SK-N-SH (cell line): ENCODE data around the gene MCTP1. TPM values are rescaled to one million over a fixed set of nuclear protein-coding genes. Genes with fewer than 3 reads are reported as not detected.

ENCODE experiments used
- CTCF ChIA-PET: fragments of 300-600, 350-600 bp; formaldehyde crosslinking; extraction: SDS; loops from one replicate; lab custom pipeline; 2021; lab: Yijun Ruan, JAX
- POLR2A ChIA-PET: fragments of 350-600 bp; sonication (Branson Sonifier 250); formaldehyde crosslinking; extraction: SDS; loops from one replicate; lab custom pipeline; 2020; ENCODE audit warnings: antibody characterized with exemption, inconsistent platforms; lab: Yijun Ruan, JAX
- DNase-seq: peaks from one replicate; pipeline ENCODE4 v3.0.0; 2012
- H2AFZ ChIP-seq: fragments of 200-600 bp; sonication (generic); 2 replicates; pipeline ENCODE4 v1.8.1; 2016; ENCODE audit warnings: antibody characterized with exemption, mild to moderate bottlenecking, low read depth
- H3F3A ChIP-seq: fragments of 200-600 bp; sonication (generic); replicated peaks from 2 replicates; pipeline ENCODE3; 2016; ENCODE audit warnings: antibody characterized with exemption, mild to moderate bottlenecking; ENCODE audit not compliant: insufficient read depth
- H3K27ac ChIP-seq, 2 experiments: fragments of 200-500 bp in 1 of 2; fragments of 200-600 bp in 1 of 2; sonication (Bioruptor generic) in 1 of 2; sonication (generic), shearing (Covaris generic) in 1 of 2; 2 replicates each; pipeline versions ENCODE4 v1.5.1 to v1.6.1; 2014 to 2016; ENCODE audit warnings: low read depth in 2 of 2, inconsistent platforms in 1 of 2, low read length in 1 of 2, mild to moderate bottlenecking in 1 of 2, mixed read lengths in 1 of 2
- H3K27me3 ChIP-seq: fragments of 200-600 bp; sonication (generic), shearing (Covaris generic); 2 replicates; pipeline ENCODE4 v1.6.1; 2016; ENCODE audit warnings: mixed run types; ENCODE audit not compliant: insufficient read depth
- H3K36me3 ChIP-seq, 2 experiments: fragments of 200-500 bp in 1 of 2; fragments of 200-600 bp in 1 of 2; sonication (Bioruptor generic) in 1 of 2; sonication (generic) in 1 of 2; replicated peaks in 1 of 2; 2 replicates each; pipeline versions ENCODE3 to v1.5.1; 2014 to 2016; ENCODE audit warnings: low read length in 1 of 2, mild to moderate bottlenecking in 1 of 2; ENCODE audit not compliant: insufficient read depth in 2 of 2, control insufficient read depth in 1 of 2
- H3K4me1 ChIP-seq, 2 experiments: fragments of 200-500 bp in 1 of 2; fragments of 200-600 bp in 1 of 2; sonication (Bioruptor generic) in 1 of 2; sonication (generic), shearing (Covaris generic) in 1 of 2; 2 replicates each; pipeline versions ENCODE4 v1.5.1 to v1.6.1; 2014 to 2016; ENCODE audit warnings: low read depth in 1 of 2, low read length in 1 of 2, mixed run types in 1 of 2; ENCODE audit not compliant: insufficient read depth in 2 of 2, control insufficient read depth in 1 of 2
- H3K4me2 ChIP-seq: fragments of 200-600 bp; sonication (generic), shearing (Covaris generic); 2 replicates; pipeline ENCODE4 v1.6.1; 2017; ENCODE audit warnings: mixed run types
- H3K4me3 ChIP-seq, 2 experiments: fragments of 200-500 bp in 1 of 2; fragments of 200-600 bp in 1 of 2; sonication (Bioruptor generic) in 1 of 2; sonication (generic), shearing (Covaris generic) in 1 of 2; 2 replicates each; pipeline versions ENCODE4 v1.5.1 to v1.8.1; 2014 to 2016; ENCODE audit warnings: low read depth in 2 of 2, inconsistent platforms in 1 of 2, low read length in 1 of 2, mild to moderate bottlenecking in 1 of 2, mixed read lengths in 1 of 2, moderate library complexity in 1 of 2
- H3K79me2 ChIP-seq: fragments of 200-600 bp; sonication (generic); 2 replicates; pipeline ENCODE4 v1.8.1; 2017; ENCODE audit warnings: mild to moderate bottlenecking; ENCODE audit not compliant: insufficient read depth
- H3K9ac ChIP-seq: fragments of 200-600 bp; sonication (generic); 2 replicates; pipeline ENCODE4 v1.6.1; 2017; ENCODE audit warnings: mixed run types
- H3K9me2 ChIP-seq: fragments of 200-600 bp; sonication (generic); 2 replicates; pipeline ENCODE4 v1.6.1; 2017; ENCODE audit warnings: mixed run types
- H3K9me3 ChIP-seq: fragments of 200-600 bp; sonication (generic); 2 replicates; pipeline ENCODE4 v1.6.1; 2017; ENCODE audit warnings: mixed run types, mild to moderate bottlenecking, moderate library complexity
- H4K20me1 ChIP-seq: fragments of 200-600 bp; sonication (generic); 2 replicates; pipeline ENCODE4 v1.6.1; 2017; ENCODE audit warnings: mild to moderate bottlenecking, mixed run types; ENCODE audit not compliant: insufficient read depth
- CHD2 ChIP-seq: fragments of 150-350 bp; IDR thresholded peaks from 2 replicates; pipeline ENCODE4 v1.6.1; 2018; ENCODE audit warnings: low read length; ENCODE audit not compliant: partially characterized antibody
- EP300 ChIP-seq, 2 experiments: IDR thresholded peaks; 2 replicates each; pipeline versions ENCODE4 v1.4.0 to v1.6.1; 2012; ENCODE audit warnings: borderline replicate concordance in 1 of 2, low read depth in 1 of 2, low read length in 1 of 2
- EZH2phosphoT487 ChIP-seq: fragments of 200-600 bp; sonication (generic); IDR thresholded peaks from 2 replicates; pipeline ENCODE4 v1.6.1; 2017; ENCODE audit warnings: low read depth, mixed run types, mild to moderate bottlenecking, antibody characterized with exemption, moderate library complexity, borderline replicate concordance
- FOSL2 ChIP-seq: IDR thresholded peaks from 2 replicates; pipeline ENCODE4 v1.4.0; 2012; ENCODE audit warnings: low read depth, mild to moderate bottlenecking, moderate library complexity, borderline replicate concordance
- FOXM1 ChIP-seq: IDR thresholded peaks from 2 replicates; pipeline ENCODE4 v1.4.0; 2012; ENCODE audit warnings: low read depth, mild to moderate bottlenecking
- GATA2 ChIP-seq: sonication (generic); formaldehyde crosslinking; IDR thresholded peaks from 2 replicates; pipeline ENCODE4 v1.5.0; 2020; ENCODE audit warnings: mild to moderate bottlenecking, missing genetic modification reagents
- IRF3 ChIP-seq: fragments of 150-350 bp; IDR thresholded peaks from 2 replicates; pipeline ENCODE4 v1.6.1; 2016; ENCODE audit warnings: mild to moderate bottlenecking, low read depth, low read length
- JUND ChIP-seq: IDR thresholded peaks from 2 replicates; pipeline ENCODE4 v1.4.0; 2012
- MEF2A ChIP-seq: IDR thresholded peaks from 2 replicates; pipeline ENCODE4 v1.4.0; 2012; ENCODE audit warnings: low read depth, borderline replicate concordance
- MXI1 ChIP-seq: IDR thresholded peaks from 2 replicates; pipeline ENCODE4 v1.6.1; 2012; ENCODE audit warnings: mild to moderate bottlenecking, low read depth, low read length, improper control_type of control experiment
- NFIC ChIP-seq: IDR thresholded peaks from 2 replicates; pipeline ENCODE4 v1.4.0; 2012; ENCODE audit warnings: borderline replicate concordance
- REST ChIP-seq: IDR thresholded peaks from 2 replicates; pipeline ENCODE4 v1.6.1; 2012; ENCODE audit warnings: mild to moderate bottlenecking, low read depth, low read length, moderate library complexity
- RXRA ChIP-seq: IDR thresholded peaks from 2 replicates; pipeline ENCODE4 v1.4.0; 2012; ENCODE audit warnings: low read depth, mild to moderate bottlenecking, borderline replicate concordance
- TAF1 ChIP-seq: IDR thresholded peaks from 2 replicates; pipeline ENCODE4 v1.6.1; 2012; ENCODE audit warnings: low read depth, mild to moderate bottlenecking, low read length, moderate library complexity, borderline replicate concordance
- YY1 ChIP-seq: IDR thresholded peaks from 2 replicates; pipeline ENCODE4 v1.4.0; 2012; ENCODE audit warnings: low read depth, mild to moderate bottlenecking
- WGBS: methylation state at CpG from one replicate; pipeline ENCODE4 v1.1.6; 2017; ENCODE audit warnings: low lambda C conversion rate; 5-methylcytosine and 5-hydroxymethylcytosine counted together
- polyA plus RNA-seq, 3 experiments: library from polyadenylated mRNA; depleted of rRNA; stranded (reverse); fragments of >200 nt; gene quantifications; 2 replicates each; pipeline ENCODE4 v1.2.3, GENCODE V29; 2012
- TF ChIP-seq, protein P1 (sequence below): IDR thresholded peaks from 2 replicates; pipeline ENCODE4 v1.4.0; 2012; ENCODE audit warnings: low read depth
- TF ChIP-seq, protein P2 (sequence below): IDR thresholded peaks from 2 replicates; pipeline ENCODE4 v1.4.0; 2012; ENCODE audit warnings: low read depth, borderline replicate concordance
- TF ChIP-seq, protein P3 (sequence below): IDR thresholded peaks from 2 replicates; pipeline ENCODE4 v1.4.0; 2012; ENCODE audit warnings: low read depth, borderline replicate concordance

Gene MCTP1
- polyA plus RNA-seq, 1 of the 3 experiments (the other 2 are of a cell fraction): 0.53 TPM

DNA sequence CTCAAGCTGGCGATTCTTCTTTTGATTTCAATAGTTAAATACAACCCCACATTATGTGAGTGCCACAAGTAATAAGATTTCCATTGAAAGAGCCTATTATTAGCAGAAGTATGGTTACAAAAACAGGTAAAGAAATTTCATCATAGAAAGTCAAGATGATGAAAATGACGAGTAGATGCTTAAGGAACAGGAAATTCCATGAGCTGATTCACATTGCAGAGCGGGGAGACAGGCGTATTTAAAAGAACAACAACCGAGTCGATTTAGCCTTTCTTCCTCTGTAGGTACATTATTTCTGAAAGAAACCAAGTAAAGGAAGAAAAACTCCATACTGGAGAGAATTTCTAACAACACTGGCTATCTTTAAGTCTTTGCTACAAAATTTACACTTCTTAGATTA is 356.0 kb downstream of the MCTP1 start:
- H3K27me3 ChIP-seq: no peaks in the 10 kb centered on the region
- TF ChIP-seq GATA2 (no peak), TAF1 (no peak), YY1 (no peak)
- TF ChIP-seq, all 33 proteins: peak for 0
- POLR2A ChIA-PET: no interaction called here
- Histone ChIP-seq H3K36me3 (no peaks in the 10 kb centered on the region), H2AFZ (no peak overlapping the region), H3K4me2 (no peak overlapping the region), H3K4me1 (peaks cover 0 to 3% of the 10 kb centered on the region in 2 experiments; a peak in 1 of 4 replicates), H3K4me3 (no peak overlapping the region), H3K9me2 (no peaks in the 10 kb centered on the region), H3K27ac (no peak overlapping the region), H3K9me3 (no peaks in the 10 kb centered on the region), H3K9ac (no peak overlapping the region), H3K79me2 (no peaks in the 10 kb centered on the region), H4K20me1 (no peaks in the 10 kb centered on the region), H3F3A (no peaks in the 10 kb centered on the region)
- no peak for DNase-seq
- CTCF ChIA-PET: interaction anchor here (1.2 kb wide), 1 partner anchor 9 kb away, joined by 3 read pairs; no protein-coding TSS in a partner anchor
- WGBS: 64% methylated on average over 6 of the region's 6 CpGs

GRCh38 chr5:94920570-94920969 is 364.3 kb downstream of the MCTP1 start:
- ChIA-PET CTCF (interaction anchor here (1.4 to 3.3 kb wide), 2 partner anchors 10 to 27 kb away, joined by 3 to 13 read pairs; no protein-coding TSS in a partner anchor), POLR2A (no interaction called here)
- Histone ChIP-seq H3K9me2 (no peaks in the 10 kb centered on the region), H3K9ac (no peak overlapping the region), H3K4me3 (no peak overlapping the region), H3K9me3 (no peaks in the 10 kb centered on the region), H3K79me2 (no peaks in the 10 kb centered on the region), H3K4me1 (no peaks in the 10 kb centered on the region), H3F3A (no peaks in the 10 kb centered on the region), H3K27me3 (no peaks in the 10 kb centered on the region), H2AFZ (no peak overlapping the region), H3K27ac (no peak overlapping the region), H4K20me1 (no peaks in the 10 kb centered on the region), H3K4me2 (no peak overlapping the region), H3K36me3 (no peaks in the 10 kb centered on the region)
- WGBS: 89% methylated on average over 14 of the region's 14 CpGs
- DNase-seq: no peak
- TF ChIP-seq YY1 (no peak), GATA2 (no peak), EZH2phosphoT487 (no peak), JUND (no peak), FOXM1 (no peak), REST (no peak), NFIC (no peak), TAF1 (no peak), CHD2 (no peak), IRF3 (no peak), MXI1 (no peak), EP300 (IDR thresholded peaks at IDR 0.05; ENCODE audit: borderline replicate concordance in 1 of 2, low read depth in 1 of 2, low read length in 1 of 2) (no peak), RXRA (no peak), FOSL2 (no peak), MEF2A (no peak)
- TF ChIP-seq, protein P1, sequence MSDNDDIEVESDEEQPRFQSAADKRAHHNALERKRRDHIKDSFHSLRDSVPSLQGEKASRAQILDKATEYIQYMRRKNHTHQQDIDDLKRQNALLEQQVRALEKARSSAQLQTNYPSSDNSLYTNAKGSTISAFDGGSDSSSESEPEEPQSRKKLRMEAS: no peak
- TF ChIP-seq, protein P2, sequence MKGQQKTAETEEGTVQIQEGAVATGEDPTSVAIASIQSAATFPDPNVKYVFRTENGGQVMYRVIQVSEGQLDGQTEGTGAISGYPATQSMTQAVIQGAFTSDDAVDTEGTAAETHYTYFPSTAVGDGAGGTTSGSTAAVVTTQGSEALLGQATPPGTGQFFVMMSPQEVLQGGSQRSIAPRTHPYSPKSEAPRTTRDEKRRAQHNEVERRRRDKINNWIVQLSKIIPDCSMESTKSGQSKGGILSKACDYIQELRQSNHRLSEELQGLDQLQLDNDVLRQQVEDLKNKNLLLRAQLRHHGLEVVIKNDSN: no peak
- TF ChIP-seq, protein P3, sequence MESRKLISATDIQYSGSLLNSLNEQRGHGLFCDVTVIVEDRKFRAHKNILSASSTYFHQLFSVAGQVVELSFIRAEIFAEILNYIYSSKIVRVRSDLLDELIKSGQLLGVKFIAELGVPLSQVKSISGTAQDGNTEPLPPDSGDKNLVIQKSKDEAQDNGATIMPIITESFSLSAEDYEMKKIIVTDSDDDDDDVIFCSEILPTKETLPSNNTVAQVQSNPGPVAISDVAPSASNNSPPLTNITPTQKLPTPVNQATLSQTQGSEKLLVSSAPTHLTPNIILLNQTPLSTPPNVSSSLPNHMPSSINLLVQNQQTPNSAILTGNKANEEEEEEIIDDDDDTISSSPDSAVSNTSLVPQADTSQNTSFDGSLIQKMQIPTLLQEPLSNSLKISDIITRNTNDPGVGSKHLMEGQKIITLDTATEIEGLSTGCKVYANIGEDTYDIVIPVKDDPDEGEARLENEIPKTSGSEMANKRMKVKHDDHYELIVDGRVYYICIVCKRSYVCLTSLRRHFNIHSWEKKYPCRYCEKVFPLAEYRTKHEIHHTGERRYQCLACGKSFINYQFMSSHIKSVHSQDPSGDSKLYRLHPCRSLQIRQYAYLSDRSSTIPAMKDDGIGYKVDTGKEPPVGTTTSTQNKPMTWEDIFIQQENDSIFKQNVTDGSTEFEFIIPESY: no peak
